OCI-LY1 (cell line): ENCODE results near the gene FAM217B.

Experiments used
- H2AFZ ChIP-seq: fragments of 200-600 bp; sonication (generic), shearing (Covaris generic); 2 replicates; pipeline ENCODE4 v1.6.0; 2014; ENCODE audit warnings: antibody characterized with exemption, mild to moderate bottlenecking, low read length
- H3F3A ChIP-seq: fragments of 200-600 bp; sonication (generic), shearing (Covaris generic); 2 replicates; pipeline ENCODE4 v1.6.0; 2014; ENCODE audit warnings: mild to moderate bottlenecking, antibody characterized with exemption, low read length, moderate library complexity; ENCODE audit not compliant: insufficient read depth
- H3K27ac ChIP-seq: fragments of 200-600 bp; sonication (generic); 2 replicates; pipeline ENCODE4 v1.5.1; 2014; ENCODE audit warnings: low read length, mixed run types, mild to moderate bottlenecking, low read depth; ENCODE audit not compliant: poor library complexity, severe bottlenecking
- H3K27me3 ChIP-seq: fragments of 200-600 bp; sonication (generic); 2 replicates; pipeline ENCODE4 v1.6.0; 2014; ENCODE audit warnings: antibody characterized with exemption, mild to moderate bottlenecking, low read length, moderate library complexity; ENCODE audit not compliant: insufficient read depth
- H3K36me3 ChIP-seq: fragments of 200-600 bp; sonication (generic); 2 replicates; pipeline ENCODE4 v1.6.1; 2014; ENCODE audit warnings: mild to moderate bottlenecking, antibody characterized with exemption, low read length, moderate library complexity, mixed read lengths; ENCODE audit not compliant: insufficient read depth
- H3K4me1 ChIP-seq: fragments of 200-600 bp; sonication (generic); 2 replicates; pipeline ENCODE4 v1.5.1; 2014; ENCODE audit warnings: mild to moderate bottlenecking, low read length, moderate library complexity; ENCODE audit not compliant: insufficient read depth, severe bottlenecking
- H3K4me2 ChIP-seq: fragments of 200-600 bp; sonication (generic), shearing (Covaris generic); 2 replicates; pipeline ENCODE4 v1.6.1; 2014; ENCODE audit warnings: low read length
- H3K4me3 ChIP-seq: fragments of 200-600 bp; sonication (generic); 2 replicates; pipeline ENCODE4 v1.5.1; 2014; ENCODE audit warnings: low read length, low read depth, mild to moderate bottlenecking, mixed read lengths; ENCODE audit not compliant: poor library complexity, severe bottlenecking
- H3K79me2 ChIP-seq: fragments of 200-600 bp; shearing (Covaris generic); 2 replicates; pipeline ENCODE4 v1.6.1; 2016; ENCODE audit warnings: mixed run types, low read length, mixed read lengths; ENCODE audit not compliant: insufficient read depth
- H3K9ac ChIP-seq: fragments of 200-600 bp; sonication (generic), shearing (Covaris generic); 2 replicates; pipeline ENCODE4 v1.6.1; 2014; ENCODE audit warnings: mild to moderate bottlenecking, low read length, mixed read lengths
- H3K9me2 ChIP-seq: fragments of 200-600 bp; sonication (generic), shearing (Covaris generic); 2 replicates; pipeline ENCODE4 v1.6.1; 2014; ENCODE audit warnings: low read depth, mild to moderate bottlenecking, low read length, mixed read lengths
- H3K9me3 ChIP-seq: fragments of 200-600 bp; shearing (Covaris generic); 2 replicates; pipeline ENCODE4 v1.6.1; 2014; ENCODE audit warnings: low read length, mixed read lengths
- H4K20me1 ChIP-seq: fragments of 200-600 bp; sonication (generic), shearing (Covaris generic); 2 replicates; pipeline ENCODE4 v1.6.0; 2016; ENCODE audit warnings: mild to moderate bottlenecking, low read length; ENCODE audit not compliant: insufficient read depth
- EZH2 ChIP-seq: fragments of 200-600 bp; sonication (generic), shearing (Covaris generic); IDR thresholded peaks from 2 replicates; pipeline ENCODE4 v1.8.0; 2017; ENCODE audit warnings: borderline replicate concordance, mixed run types, mild to moderate bottlenecking, antibody characterized with exemption, low read length, moderate library complexity, mixed read lengths
- TF ChIP-seq, protein P1 (sequence below): fragments of 200-600 bp; sonication (generic), shearing (Covaris generic); IDR thresholded peaks from 2 replicates; pipeline ENCODE4 v1.5.1; 2017; ENCODE audit warnings: mild to moderate bottlenecking, antibody characterized with exemption, low read length, moderate library complexity, mixed read lengths

Gene FAM217B

GRCh38 chr20:59938221-59938620, 2.0 kb upstream of the FAM217B start:
- Histone ChIP-seq H3K9me2 (no peaks in the 10 kb centered on the region), H3K4me1 (peaks cover 35% of the 10 kb centered on the region), H3K27ac (no peak overlapping the region), H3K4me3 (peak overlapping the region; percentile 24), H3K79me2 (no peaks in the 10 kb centered on the region), H3K4me2 (peak overlapping the region; percentile 77; the same call in 1 of the 2 replicates), H3K36me3 (peaks cover 7% of the 10 kb centered on the region), H4K20me1 (no peaks in the 10 kb centered on the region), H3K27me3 (no peaks in the 10 kb centered on the region), H3K9me3 (no peaks in the 10 kb centered on the region), H2AFZ (no peak overlapping the region), H3F3A (no peaks in the 10 kb centered on the region), H3K9ac (no peak overlapping the region; the same call in 1 of the 2 replicates)
- TF ChIP-seq, protein P1, sequence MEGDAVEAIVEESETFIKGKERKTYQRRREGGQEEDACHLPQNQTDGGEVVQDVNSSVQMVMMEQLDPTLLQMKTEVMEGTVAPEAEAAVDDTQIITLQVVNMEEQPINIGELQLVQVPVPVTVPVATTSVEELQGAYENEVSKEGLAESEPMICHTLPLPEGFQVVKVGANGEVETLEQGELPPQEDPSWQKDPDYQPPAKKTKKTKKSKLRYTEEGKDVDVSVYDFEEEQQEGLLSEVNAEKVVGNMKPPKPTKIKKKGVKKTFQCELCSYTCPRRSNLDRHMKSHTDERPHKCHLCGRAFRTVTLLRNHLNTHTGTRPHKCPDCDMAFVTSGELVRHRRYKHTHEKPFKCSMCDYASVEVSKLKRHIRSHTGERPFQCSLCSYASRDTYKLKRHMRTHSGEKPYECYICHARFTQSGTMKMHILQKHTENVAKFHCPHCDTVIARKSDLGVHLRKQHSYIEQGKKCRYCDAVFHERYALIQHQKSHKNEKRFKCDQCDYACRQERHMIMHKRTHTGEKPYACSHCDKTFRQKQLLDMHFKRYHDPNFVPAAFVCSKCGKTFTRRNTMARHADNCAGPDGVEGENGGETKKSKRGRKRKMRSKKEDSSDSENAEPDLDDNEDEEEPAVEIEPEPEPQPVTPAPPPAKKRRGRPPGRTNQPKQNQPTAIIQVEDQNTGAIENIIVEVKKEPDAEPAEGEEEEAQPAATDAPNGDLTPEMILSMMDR = no peak
- no peak for TF ChIP-seq EZH2

- H4K20me1 ChIP-seq = no peaks in the 10 kb centered on the region
- no peak overlapping the region for H3K27ac ChIP-seq
- H3K36me3 ChIP-seq = peaks cover 11% of the 10 kb centered on the region
- no peaks in the 10 kb centered on the region for H3K9me2 ChIP-seq
- H3K9ac ChIP-seq = no peak overlapping the region; the same call in 1 of the 2 replicates
- H3K4me3 ChIP-seq = peak overlapping the region; percentile 13
- TF ChIP-seq, protein P1 = no peak
- TF ChIP-seq EZH2 = no peak
- H3K4me2 ChIP-seq = peak overlapping the region; percentile 77; the same call in 1 of the 2 replicates
- no peak overlapping the region for H2AFZ ChIP-seq
- H3K9me3 ChIP-seq = no peaks in the 10 kb centered on the region
- no peaks in the 10 kb centered on the region for H3F3A ChIP-seq
- H3K27me3 ChIP-seq = no peaks in the 10 kb centered on the region
- H3K4me1 ChIP-seq = peaks cover 35% of the 10 kb centered on the region
- no peaks in the 10 kb centered on the region for H3K79me2 ChIP-seq
These were observed 1.5 kb upstream of the FAM217B start for GRCh38 chr20:59938696-59939051.

DNA sequence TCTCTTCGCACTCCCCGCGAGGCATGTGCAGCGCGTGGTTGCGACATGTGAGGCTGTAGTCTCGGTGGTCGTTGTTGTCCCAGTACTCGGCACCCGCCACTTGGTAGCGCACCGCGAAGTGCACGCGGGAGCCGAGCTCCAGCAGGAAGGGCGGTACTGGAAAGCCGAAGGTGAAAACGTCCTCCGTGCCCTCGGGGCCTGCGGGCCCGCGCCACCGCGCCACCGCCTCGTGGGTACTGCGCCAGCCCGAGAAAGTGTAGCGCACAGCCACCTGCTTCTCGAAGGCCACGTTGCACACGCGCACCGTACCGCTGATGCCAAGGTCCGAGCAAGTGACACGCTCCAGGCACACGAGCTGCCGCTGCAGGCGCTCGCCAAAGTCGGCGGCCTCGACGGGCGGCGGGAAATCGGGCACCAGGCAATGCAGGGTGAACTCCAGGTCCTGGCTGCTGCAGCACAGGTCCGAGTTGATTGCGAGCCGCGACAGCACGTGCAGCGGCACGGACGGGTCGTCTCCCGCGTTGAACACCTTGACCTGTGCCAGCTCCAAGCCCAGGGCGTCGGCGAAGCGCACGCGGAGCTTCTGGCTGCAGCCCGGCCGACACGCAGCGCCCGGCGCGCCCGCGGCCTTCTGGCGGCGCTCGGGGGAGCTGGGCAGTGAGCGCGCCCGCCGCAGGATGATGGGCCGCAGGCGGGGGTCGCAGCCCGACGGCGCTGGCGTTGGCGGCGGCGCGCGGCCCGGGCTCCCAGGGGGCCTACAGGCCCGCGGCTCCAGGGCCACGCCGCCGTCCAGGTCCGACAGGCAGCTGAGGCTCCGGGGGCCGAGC, 924 bp upstream of the FAM217B start:
- Histone ChIP-seq H3K4me3 (peak overlapping the region; percentile 92), H3K4me1 (peaks cover 35% of the 10 kb centered on the region), H4K20me1 (no peaks in the 10 kb centered on the region), H3K27ac (no peak overlapping the region), H3K36me3 (peaks cover 17% of the 10 kb centered on the region), H3K79me2 (no peaks in the 10 kb centered on the region), H3K4me2 (peak overlapping the region; percentile 77), H3K27me3 (no peaks in the 10 kb centered on the region), H2AFZ (no peak overlapping the region), H3F3A (no peaks in the 10 kb centered on the region), H3K9ac (peak overlapping the region; percentile 97), H3K9me3 (no peaks in the 10 kb centered on the region), H3K9me2 (no peaks in the 10 kb centered on the region)
- no peak for TF ChIP-seq EZH2

DNA sequence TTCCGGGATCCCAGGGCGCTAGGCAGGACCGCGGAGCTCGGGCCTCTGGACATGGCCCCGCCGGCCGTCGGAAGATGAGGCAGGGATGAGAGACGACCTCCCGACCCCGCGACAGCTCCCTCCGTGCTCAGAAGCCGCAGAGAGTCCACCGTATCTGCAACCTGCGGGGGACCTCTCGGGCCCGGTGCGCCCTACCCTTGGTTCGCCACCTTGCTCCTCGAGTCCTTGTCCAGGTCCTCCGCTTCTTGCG, 385 bp upstream of the FAM217B start:
- Histone ChIP-seq H3K9me3 (no peaks in the 10 kb centered on the region), H4K20me1 (no peaks in the 10 kb centered on the region), H3K36me3 (peaks cover 22% of the 10 kb centered on the region), H3K27ac (no peak overlapping the region), H3K79me2 (no peaks in the 10 kb centered on the region), H3K9me2 (no peaks in the 10 kb centered on the region), H3K4me1 (peaks cover 35% of the 10 kb centered on the region), H3F3A (no peaks in the 10 kb centered on the region), H3K9ac (peak overlapping the region; percentile 97), H3K4me2 (peak overlapping the region; percentile 77), H2AFZ (peak overlapping the region; percentile 91), H3K4me3 (peak overlapping the region; percentile 92), H3K27me3 (no peaks in the 10 kb centered on the region)
- no peak for TF ChIP-seq EZH2
- TF ChIP-seq, protein P1 = no peak
